Measurements from ENCODE around the gene C1QTNF4. TPM values are rescaled to one million over a fixed set of nuclear protein-coding genes. Genes with fewer than 3 reads are reported as not detected.

The C1QTNF4 gene
- total and polyA plus RNA-seq, 10 of the 15 experiments (the other 5 are each of a cell fraction or from before 2014, with no cell fraction given): 0.06 TPM; not detected in 9

GRCh38 chr11:47578524-47579494 lies 15.4 kb downstream of the C1QTNF4 start, which contains the start of the genes KBTBD4 and NDUFS3 (continued):
- TF ChIP-seq YY1 (IDR thresholded peaks at IDR 0.05; ENCODE audit: low read depth, low read length) (peak; percentile 99), CREM (IDR thresholded peaks at IDR 0.05; ENCODE audit: low read depth) (peak; percentile 94), SREBF2 (IDR thresholded peaks at IDR 0.05; ENCODE audit: low read length) (peak; percentile 82), NR2F1 (conservative IDR thresholded peaks at IDR 0.05) (peak; percentile 36; the same call in 1 of the 2 replicates), JUNB (IDR thresholded peaks at IDR 0.05) (no peak), CHD1 (IDR thresholded peaks at IDR 0.05; ENCODE audit: low read depth, low read length) (no peak), TCF7 (IDR thresholded peaks at IDR 0.05; ENCODE audit: borderline replicate concordance) (peak; percentile 77), LARP7 (IDR thresholded peaks at IDR 0.05) (peak; percentile 96), E2F8 (IDR thresholded peaks at IDR 0.05; ENCODE audit: low read depth, partially characterized antibody) (peak; percentile 99), PML (IDR thresholded peaks at IDR 0.05; ENCODE audit: low read length) (peak; percentile 91), FOXK2 (IDR thresholded peaks at IDR 0.05) (peak; percentile 83), BCLAF1 (IDR thresholded peaks at IDR 0.05) (no peak), MLLT1 (IDR thresholded peaks at IDR 0.05) (peak; percentile 88), RUNX3 (IDR thresholded peaks at IDR 0.05; ENCODE audit: low read length) (peak; percentile 60; the same call in 1 of the 2 replicates), ZNF24 (IDR thresholded peaks at IDR 0.05) (no peak), POLR2AphosphoS2 (IDR thresholded peaks at IDR 0.05; ENCODE audit: low read depth, low read length) (peak; percentile 93), IRF4 (IDR thresholded peaks at IDR 0.05; ENCODE audit: low read depth, low read length) (peak; percentile 73; the same call in 1 of the 2 replicates), FOS (IDR thresholded peaks at IDR 0.05; ENCODE audit: borderline replicate concordance, extremely low read depth, insufficient read length) (no peak), SMARCA5 (IDR thresholded peaks at IDR 0.05) (peak; percentile 84), NFYB (IDR thresholded peaks at IDR 0.05; ENCODE audit: insufficient read depth, low read depth, low read length) (no peak), NFYA (IDR thresholded peaks at IDR 0.05; ENCODE audit: borderline replicate concordance, low read depth, low read length) (no peak), ZBED1 (IDR thresholded peaks at IDR 0.05; ENCODE audit: borderline replicate concordance) (peak; percentile 88; the same call in 1 of the 2 replicates), E2F4 (IDR thresholded peaks at IDR 0.05; ENCODE audit: low read depth, low read length) (0 out of 2 replicates have a peak, but pooled peaks have one; percentile 43)
